Heart left ventricle (tissue), 16 donors: ENCODE measurements around the gene DCUN1D5. TPM values are rescaled to one million over a fixed set of nuclear protein-coding genes. Genes with fewer than 3 reads are reported as not detected.

Experiments
- ATAC-seq, 4 donors: fragments of 200-7000 bp; cut with Tn5 transposase; one replicate each; pipeline ENCODE4 v1.9.1; 2020 to 2022; ENCODE audit warnings: moderate library complexity in 4 of 4, mild to moderate bottlenecking in 3 of 4, moderate number of reproducible peaks in 1 of 4
- DNase-seq, 5 donors: peaks; one replicate each; pipeline ENCODE4 v3.0.0-alpha.2; 2020
- H3K27ac ChIP-seq, 12 donors: fragments of 200-600 bp; sonication (generic) in 4 of 12; one replicate each; pipeline versions ENCODE4 v1.5.0 to v1.8.0; 2016 to 2022; ENCODE audit warnings: mild to moderate bottlenecking in 2 of 12
- H3K27me3 ChIP-seq, 9 donors: fragments of 200-600 bp; sonication (generic) in 2 of 9; one replicate each; pipeline versions ENCODE4 v1.5.1 to v1.8.0; 2016 to 2022; ENCODE audit warnings: mild to moderate bottlenecking in 3 of 9
- H3K36me3 ChIP-seq, 9 donors: fragments of 200-600 bp; sonication (generic) in 2 of 9; one replicate each; pipeline versions ENCODE4 v1.5.0 to v1.8.0; 2018 to 2022; ENCODE audit warnings: mild to moderate bottlenecking in 2 of 9
- H3K4me1 ChIP-seq, 12 donors: fragments of 200-600 bp; sonication (generic) in 4 of 12; one replicate each; pipeline versions ENCODE4 v1.5.0 to v1.8.0; 2016 to 2022; ENCODE audit warnings: mild to moderate bottlenecking in 3 of 12
- H3K4me3 ChIP-seq, 12 donors: fragments of 200-600 bp; sonication (generic) in 4 of 12; one replicate each; pipeline versions ENCODE4 v1.5.0 to v1.8.0; 2017 to 2022; ENCODE audit warnings: mild to moderate bottlenecking in 9 of 12, moderate library complexity in 4 of 12
- H3K9me3 ChIP-seq, 12 donors: fragments of 200-600 bp; sonication (generic) in 4 of 12; one replicate each; pipeline versions ENCODE4 v1.5.0 to v1.8.0; 2016 to 2022; ENCODE audit warnings: mild to moderate bottlenecking in 1 of 12
- CTCF ChIP-seq, 12 donors: fragments of 200-600 bp; sonication (generic) in 4 of 12; IDR thresholded peaks; one replicate each; pipeline versions ENCODE4 v1.5.0 to v1.8.0; 2018 to 2022; ENCODE audit warnings: antibody characterized with exemption in 12 of 12, mild to moderate bottlenecking in 5 of 12
- POLR2A ChIP-seq, 2 donors: fragments of 450-650 bp; IDR thresholded peaks; one replicate each; pipeline ENCODE4 v1.6.1; 2017; ENCODE audit warnings: antibody characterized with exemption in 2 of 2, mild to moderate bottlenecking in 2 of 2, moderate library complexity in 2 of 2
- WGBS, 4 donors: extraction: QIAGEN DNeasy Blood & Tissue Kit in 2 of 4; methylation state at CpG; one replicate each; pipeline versions ENCODE4 v1.1.5 to v1.1.7; 2013 to 2018; 5-methylcytosine and 5-hydroxymethylcytosine counted together
- intact Hi-C, 10 donors: fragments of 100-400 bp; cut with DNase I; formaldehyde crosslinking; loops; one replicate each; pipeline versions ENCODE4 v1.11.1 to v1.14.2; 2022
- polyA plus RNA-seq, 2 donors: library from polyadenylated mRNA; stranded (reverse); fragments of 200-250 nt; gene quantifications; one replicate each; pipeline ENCODE4 v1.2.3, GENCODE V29; 2013
- total RNA-seq, 9 donors: library from RNA; depleted of rRNA in 2 of 9; stranded (reverse); fragments of >200 nt in 2 of 9; fragmentation: NEBNext Ultra II Directional in 3 of 9; extraction: Animal tissue kit (Norgen Biotek cat#: 25700) in 3 of 9; gene quantifications; one replicate each; pipeline versions ENCODE4 v1.1.0 to v1.2.4, GENCODE V29; 2016 to 2023
- donor health status: ischemic (EF 13 %, LVEDD 7.1; RV severe dilation, severe dysfunction).
- donor health status: healthy with polysubstance abuse.
- donor health status: DM: no; HTN: yes; CAD: no.
- donor health status: DM: no; HTN: no; CAD: no.
- donor health status: ischemic (EF 25% LVEDD 6.9; RV normal size, moderate dysfunction).
- donor health status: ischemic (EF 25% LVEDD 5.7; RV mildly dilated, moderate dysfunction).
- donor health status: healthy.
- donor health status: DM: yes; HTN: yes; CAD: no.
- donor health status: ischemic (EF 35%, LVEDD 5.7; RV mildly dilated, moderate dysfunction).
- donor health status: nonischemic (EF 11% LVEDD 7.7; RV severe dilation, severe dysfunction).
- donor health status: DM: yes; HTN: yes; CAD: no.
- donor health status: PGD.
- donor health status: ischemic (EF 29% LVEDD 5.4; RV normal size, mild dysfunction).
- donor health status: nonischemic (EF 23%, LVEDD 6.1; RV moderate dilation, normal function).

The DCUN1D5 gene
- total and polyA plus RNA-seq, 11 donors, result 11.9 to 51.6 (median 24.5) TPM

GRCh38 chr11:103051151-103051801 is 40.7 kb downstream of the DCUN1D5 start:
- DNase-seq (no peak), ATAC-seq (no peak)
- intact Hi-C loops, result no loop called here
- H3K4me3 ChIP-seq, result no peak overlapping the region
- no peaks in the 10 kb centered on the region for H3K36me3 ChIP-seq
- no peak overlapping the region for H3K27ac ChIP-seq
- no peaks in the 10 kb centered on the region for H3K9me3 ChIP-seq
- WGBS, 4 donors, result 85 to 96% (median 92%) methylated on average over 1 of the region's 1 CpG
- no peaks in the 10 kb centered on the region for H3K4me1 ChIP-seq
- no peak for TF ChIP-seq POLR2A (IDR thresholded peaks at IDR 0.05)
- no peak for TF ChIP-seq CTCF (IDR thresholded peaks at IDR 0.05)
- no peaks in the 10 kb centered on the region for H3K27me3 ChIP-seq

- Histone ChIP-seq H3K4me3 (no peak overlapping the region), H3K36me3 (no peaks in the 10 kb centered on the region), H3K9me3 (no peaks in the 10 kb centered on the region), H3K27ac (no peak overlapping the region), H3K4me1 (no peaks in the 10 kb centered on the region), H3K27me3 (no peaks in the 10 kb centered on the region)
- TF ChIP-seq POLR2A (IDR thresholded peaks at IDR 0.05) (no peak), CTCF (IDR thresholded peaks at IDR 0.05) (no peak)
- no peak for DNase-seq
- intact Hi-C loops, result no loop called here
- no peak for ATAC-seq
Measured at GRCh38 chr11:103050351-103050750, 41.6 kb downstream of the DCUN1D5 start.

- ATAC-seq, result no peak
- intact Hi-C loops, result no loop called here
- H3K4me1 ChIP-seq, result no peaks in the 10 kb centered on the region
- DNase-seq, result no peak
- H3K36me3 ChIP-seq, result no peaks in the 10 kb centered on the region
- H3K4me3 ChIP-seq, result no peak overlapping the region
- H3K27ac ChIP-seq, result no peak overlapping the region
- no peaks in the 10 kb centered on the region for H3K9me3 ChIP-seq
- H3K27me3 ChIP-seq, result peaks cover 0 to 5% (median 0%) of the 10 kb centered on the region in 9 donors
- TF ChIP-seq CTCF (IDR thresholded peaks at IDR 0.05) (no peak), POLR2A (IDR thresholded peaks at IDR 0.05) (no peak)
Measured at GRCh38 chr11:103047837-103048236, 44.1 kb downstream of the DCUN1D5 start.

- 69 to 77% (median 75%) methylated on average over 7 of the region's 7 CpGs for WGBS, 4 donors
- no peak for ATAC-seq
- no peak overlapping the region for H3K27ac ChIP-seq
- H3K27me3 ChIP-seq, result peaks cover 0 to 5% (median 0%) of the 10 kb centered on the region in 9 donors
- no peak for TF ChIP-seq CTCF (IDR thresholded peaks at IDR 0.05)
- no peak for TF ChIP-seq POLR2A (IDR thresholded peaks at IDR 0.05)
- no peaks in the 10 kb centered on the region for H3K9me3 ChIP-seq
- no peaks in the 10 kb centered on the region for H3K36me3 ChIP-seq
- intact Hi-C loops, result no loop called here
- no peak for DNase-seq
- no peak overlapping the region for H3K4me3 ChIP-seq
- H3K4me1 ChIP-seq, result no peaks in the 10 kb centered on the region
Measured at GRCh38 chr11:103043826-103044678, 47.9 kb downstream of the DCUN1D5 start.
